Naive thymus-derived CD4-positive, alpha-beta T cell (primary cell): Measurements from ENCODE around the gene GPRC5D. TPM values are rescaled to one million over a fixed set of nuclear protein-coding genes. Genes with fewer than 3 reads are reported as not detected.

Source experiments
- ATAC-seq: fragments of 150-1000 bp; cut with Tn5 transposase; 2 replicates; pipeline ENCODE4 v1.10.0; 2021; ENCODE audit warnings: mild to moderate bottlenecking, moderate library complexity
- CTCF ChIA-PET: fragments of 350-600 bp; sonication (Branson Sonifier 250); formaldehyde crosslinking; loops from one replicate; lab custom pipeline; 2021; ENCODE audit warnings: antibody characterized with exemption; lab: Charles Lee
- POLR2A ChIA-PET: fragments of 350-600 bp; sonication (Branson Sonifier 250); formaldehyde crosslinking; loops from one replicate; lab custom pipeline; 2021; ENCODE audit warnings: antibody characterized with exemption, inconsistent platforms; lab: Charles Lee
- DNase-seq, 9 donors: peaks; one replicate each; pipeline versions ENCODE4 v3.0.0 to v3.0.0-alpha.2; 2020 to 2022; ENCODE audit warnings: mixed read lengths in 1 of 9
- H3K27ac ChIP-seq: one replicate; pipeline ENCODE4 v1.7.0; 2013; ENCODE audit warnings: mild to moderate bottlenecking, low read depth, low read length, moderate library complexity
- H3K27me3 ChIP-seq, 2 donors: one replicate each; pipeline ENCODE4 v1.7.0; 2013; ENCODE audit warnings: low read length in 2 of 2, mild to moderate bottlenecking in 2 of 2, moderate library complexity in 2 of 2; ENCODE audit not compliant: control insufficient read depth in 2 of 2, insufficient read depth in 2 of 2
- H3K36me3 ChIP-seq, 3 experiments: 1 replicate in 2 of 3; 2 replicates in 1 of 3; pipeline ENCODE4 v1.7.0; 2013; ENCODE audit warnings: low read length in 3 of 3, mild to moderate bottlenecking in 3 of 3, moderate library complexity in 1 of 3; ENCODE audit not compliant: insufficient read depth in 3 of 3, control insufficient read depth in 2 of 3
- H3K4me1 ChIP-seq, 2 donors: one replicate each; pipeline ENCODE4 v1.7.0; 2013; ENCODE audit warnings: low read length in 2 of 2, mild to moderate bottlenecking in 2 of 2, moderate library complexity in 1 of 2; ENCODE audit not compliant: control insufficient read depth in 2 of 2, insufficient read depth in 2 of 2
- H3K4me3 ChIP-seq: 2 replicates; pipeline ENCODE4 v1.7.0; 2013; ENCODE audit warnings: mild to moderate bottlenecking, low read length
- H3K9me3 ChIP-seq, 3 experiments: 1 replicate in 2 of 3; 2 replicates in 1 of 3; pipeline ENCODE4 v1.7.0; 2013; ENCODE audit warnings: low read length in 3 of 3; ENCODE audit not compliant: control insufficient read depth in 2 of 3
- H3K27ac Mint-ChIP-seq, 9 donors: one replicate each; pipeline ENCODE4 v1.8.0; 2020 to 2022; ENCODE audit warnings: mixed read lengths in 9 of 9, mild to moderate bottlenecking in 8 of 9, moderate library complexity in 5 of 9, inconsistent platforms in 2 of 9
- H3K27me3 Mint-ChIP-seq, 5 donors: one replicate each; pipeline ENCODE4 v1.8.0; 2021 to 2022; ENCODE audit warnings: mixed read lengths in 5 of 5, mild to moderate bottlenecking in 1 of 5
- H3K36me3 Mint-ChIP-seq, 5 donors: one replicate each; pipeline ENCODE4 v1.8.0; 2020 to 2022; ENCODE audit warnings: mixed read lengths in 5 of 5, mild to moderate bottlenecking in 3 of 5, inconsistent platforms in 1 of 5
- H3K4me1 Mint-ChIP-seq, 7 donors: one replicate each; pipeline ENCODE4 v1.8.0; 2020 to 2022; ENCODE audit warnings: mixed read lengths in 7 of 7, mild to moderate bottlenecking in 3 of 7, inconsistent platforms in 1 of 7
- H3K4me3 Mint-ChIP-seq, 10 donors: one replicate each; pipeline ENCODE4 v1.8.0; 2020 to 2022; ENCODE audit warnings: mild to moderate bottlenecking in 10 of 10, mixed read lengths in 10 of 10, moderate library complexity in 6 of 10, inconsistent platforms in 2 of 10
- H3K9me3 Mint-ChIP-seq, 11 donors: one replicate each; pipeline ENCODE4 v1.8.0; 2020 to 2022; ENCODE audit warnings: mixed read lengths in 11 of 11, mild to moderate bottlenecking in 4 of 11, inconsistent platforms in 1 of 11, moderate library complexity in 1 of 11
- intact Hi-C, 2 donors: fragments of 100-400 bp; cut with micrococcal nuclease; formaldehyde crosslinking; loops; one replicate each; pipeline ENCODE4 v1.15.1; 2023
- polyA plus RNA-seq, 2 donors: library from polyadenylated mRNA; unstranded; fragments of 300-500 nt; fragmentation: Illumina TruSeq; gene quantifications; one replicate each; pipeline ENCODE4 v1.2.3, GENCODE V29; 2021
- total RNA-seq, 6 experiments: library from RNA in 5 of 6; stranded (reverse) in 5 of 6; gene quantifications; 1 replicate in 5 of 6; 2 replicates in 1 of 6; pipeline ENCODE4 v1.2.3 and lab custom pipeline; 2021 to 2026

Gene GPRC5D
- total and polyA plus RNA-seq, 7 experiments from 2014 or later = 0.29 to 0.83 TPM; not detected in 5

DNA sequence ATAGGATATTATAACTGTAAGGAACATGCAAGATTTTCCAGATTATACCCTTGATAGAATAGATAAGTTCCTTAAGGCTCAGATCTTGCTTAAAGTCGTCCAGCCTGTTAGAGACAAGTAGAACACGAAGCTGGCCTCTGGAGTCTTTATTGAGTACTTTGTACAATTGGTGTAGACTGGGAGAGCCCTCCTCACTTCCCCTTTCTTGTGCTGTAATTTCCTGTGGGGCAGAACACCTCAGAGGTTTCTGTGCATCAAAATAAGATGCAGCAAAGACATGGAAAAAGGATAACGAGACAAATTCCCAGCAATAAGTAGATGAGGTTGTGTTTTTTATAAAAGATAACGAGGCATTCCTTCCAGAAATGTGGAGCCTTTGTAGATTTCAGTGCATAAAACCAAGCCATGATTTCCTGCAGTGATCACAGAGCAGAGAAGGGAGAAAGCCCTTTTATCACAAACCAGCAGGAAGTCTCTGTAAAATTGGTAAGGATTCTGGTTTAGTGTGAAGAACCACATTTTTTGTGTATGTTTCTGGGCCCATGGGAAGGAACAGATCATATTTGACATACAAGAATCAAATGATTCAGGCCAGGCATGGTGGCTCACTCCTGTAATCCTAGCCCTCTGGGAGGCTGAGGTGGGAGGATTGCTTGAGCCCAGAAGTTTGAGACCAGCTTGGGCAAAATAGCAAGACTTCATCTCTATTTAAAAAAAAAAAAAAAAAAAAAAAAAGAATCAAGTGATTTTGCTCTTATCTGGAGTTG is 42.6 kb downstream of the GPRC5D start:
- Histone ChIP-seq H3K27ac (no peak overlapping the region), H3K4me3 (no peak overlapping the region), H3K27me3 (no peaks in the 10 kb centered on the region), H3K4me1 (peaks cover 0 to 14% of the 10 kb centered on the region in 2 donors), H3K9me3 (no peaks in the 10 kb centered on the region), H3K36me3 (no peaks in the 10 kb centered on the region)
- Mint-ChIP-seq H3K4me1 (peaks cover 17 to 25% (median 22%) of the 10 kb centered on the region in 7 donors), H3K27ac (peak overlapping the region; percentile 10 to 91 (median 50)), H3K4me3 (peak overlapping the region in 8 of 10 donors; percentile 1 to 69 (median 48)), H3K9me3 (no peaks in the 10 kb centered on the region), H3K36me3 (no peaks in the 10 kb centered on the region), H3K27me3 (peaks cover 0 to 13% (median 0%) of the 10 kb centered on the region in 5 donors)
- intact Hi-C loops = no loop called here
- DNase-seq = peak in 1 of 9 donors; percentile 6
- ATAC-seq = peak; percentile 44
- ChIA-PET POLR2A (no interaction called here), CTCF (interaction anchor here (0.9 kb wide), 1 partner anchor 302 kb away, joined by 3 read pairs; no protein-coding TSS in a partner anchor)

GRCh38 chr12:12908711-12909110 is 43.3 kb downstream of the GPRC5D start:
- intact Hi-C loops = no loop called here
- H3K27me3 Mint-ChIP-seq = peaks cover 0 to 13% (median 0%) of the 10 kb centered on the region in 5 donors
- H3K4me1 ChIP-seq = peaks cover 0 to 14% of the 10 kb centered on the region in 2 donors
- H3K9me3 Mint-ChIP-seq = no peaks in the 10 kb centered on the region
- H3K9me3 ChIP-seq = no peaks in the 10 kb centered on the region
- H3K27me3 ChIP-seq = no peaks in the 10 kb centered on the region
- H3K27ac ChIP-seq = no peak overlapping the region
- ChIA-PET CTCF (no interaction called here), POLR2A (no interaction called here)
- peaks cover 17 to 25% (median 21%) of the 10 kb centered on the region in 7 donors for H3K4me1 Mint-ChIP-seq
- no peaks in the 10 kb centered on the region for H3K36me3 Mint-ChIP-seq
- ATAC-seq (no peak), DNase-seq (no peak)
- peak overlapping the region in 1 of 9 donors; percentile 28 for H3K27ac Mint-ChIP-seq
- H3K4me3 Mint-ChIP-seq = peak overlapping the region in 1 of 10 donors; percentile 20
- no peak overlapping the region for H3K4me3 ChIP-seq
- no peaks in the 10 kb centered on the region for H3K36me3 ChIP-seq

GRCh38 chr12:12908252-12908651 is 43.7 kb downstream of the GPRC5D start:
- Mint-ChIP-seq H3K27me3 (peaks cover 0 to 13% (median 0%) of the 10 kb centered on the region in 5 donors), H3K4me3 (no peak overlapping the region), H3K27ac (peak overlapping the region in 2 of 9 donors; percentile 36 to 64), H3K9me3 (no peaks in the 10 kb centered on the region), H3K4me1 (peaks cover 17 to 25% (median 21%) of the 10 kb centered on the region in 7 donors), H3K36me3 (no peaks in the 10 kb centered on the region)
- H3K27ac ChIP-seq = no peak overlapping the region
- H3K4me1 ChIP-seq = peaks cover 0 to 14% of the 10 kb centered on the region in 2 donors
- DNase-seq = no peak
- ChIA-PET POLR2A (no interaction called here), CTCF (no interaction called here)
- H3K36me3 ChIP-seq = no peaks in the 10 kb centered on the region
- ATAC-seq = no peak
- no peak overlapping the region for H3K4me3 ChIP-seq
- intact Hi-C loops = no loop called here
- H3K27me3 ChIP-seq = no peaks in the 10 kb centered on the region
- H3K9me3 ChIP-seq = no peaks in the 10 kb centered on the region

DNA sequence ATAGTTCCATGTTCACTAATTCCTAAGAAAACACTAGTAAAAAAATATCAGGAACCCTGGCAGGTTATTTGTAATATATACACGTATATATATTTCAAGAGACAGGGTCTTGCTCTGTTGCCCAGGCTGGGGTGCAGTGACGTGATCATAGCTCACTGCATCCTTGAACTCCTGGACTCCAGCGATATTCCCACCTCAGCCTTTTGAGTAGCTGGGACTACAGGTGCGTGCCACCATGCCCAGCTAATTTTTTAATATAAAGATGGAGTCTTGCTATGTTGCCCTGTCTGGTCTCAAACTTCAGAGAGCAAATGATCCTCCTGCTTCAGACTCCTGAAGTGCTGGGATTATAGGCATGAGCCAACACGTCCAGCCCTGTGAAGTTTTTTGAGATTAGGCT is 44.4 kb downstream of the GPRC5D start:
- DNase-seq = no peak
- ATAC-seq = no peak
- Mint-ChIP-seq H3K4me1 (peaks cover 17 to 25% (median 21%) of the 10 kb centered on the region in 7 donors), H3K27me3 (peaks cover 0 to 13% (median 0%) of the 10 kb centered on the region in 5 donors), H3K27ac (no peak overlapping the region), H3K9me3 (no peaks in the 10 kb centered on the region), H3K36me3 (no peaks in the 10 kb centered on the region), H3K4me3 (no peak overlapping the region)
- POLR2A ChIA-PET = no interaction called here
- no peaks in the 10 kb centered on the region for H3K27me3 ChIP-seq
- H3K27ac ChIP-seq = no peak overlapping the region
- H3K36me3 ChIP-seq = no peaks in the 10 kb centered on the region
- no peak overlapping the region for H3K4me3 ChIP-seq
- intact Hi-C loops = no loop called here
- no peaks in the 10 kb centered on the region for H3K9me3 ChIP-seq
- peaks cover 0 to 14% of the 10 kb centered on the region in 2 donors for H3K4me1 ChIP-seq
- CTCF ChIA-PET = interaction anchor here (0.6 to 0.7 kb wide), 2 partner anchors 8 to 69 kb away, joined by 3 read pairs; no protein-coding TSS in a partner anchor

DNA sequence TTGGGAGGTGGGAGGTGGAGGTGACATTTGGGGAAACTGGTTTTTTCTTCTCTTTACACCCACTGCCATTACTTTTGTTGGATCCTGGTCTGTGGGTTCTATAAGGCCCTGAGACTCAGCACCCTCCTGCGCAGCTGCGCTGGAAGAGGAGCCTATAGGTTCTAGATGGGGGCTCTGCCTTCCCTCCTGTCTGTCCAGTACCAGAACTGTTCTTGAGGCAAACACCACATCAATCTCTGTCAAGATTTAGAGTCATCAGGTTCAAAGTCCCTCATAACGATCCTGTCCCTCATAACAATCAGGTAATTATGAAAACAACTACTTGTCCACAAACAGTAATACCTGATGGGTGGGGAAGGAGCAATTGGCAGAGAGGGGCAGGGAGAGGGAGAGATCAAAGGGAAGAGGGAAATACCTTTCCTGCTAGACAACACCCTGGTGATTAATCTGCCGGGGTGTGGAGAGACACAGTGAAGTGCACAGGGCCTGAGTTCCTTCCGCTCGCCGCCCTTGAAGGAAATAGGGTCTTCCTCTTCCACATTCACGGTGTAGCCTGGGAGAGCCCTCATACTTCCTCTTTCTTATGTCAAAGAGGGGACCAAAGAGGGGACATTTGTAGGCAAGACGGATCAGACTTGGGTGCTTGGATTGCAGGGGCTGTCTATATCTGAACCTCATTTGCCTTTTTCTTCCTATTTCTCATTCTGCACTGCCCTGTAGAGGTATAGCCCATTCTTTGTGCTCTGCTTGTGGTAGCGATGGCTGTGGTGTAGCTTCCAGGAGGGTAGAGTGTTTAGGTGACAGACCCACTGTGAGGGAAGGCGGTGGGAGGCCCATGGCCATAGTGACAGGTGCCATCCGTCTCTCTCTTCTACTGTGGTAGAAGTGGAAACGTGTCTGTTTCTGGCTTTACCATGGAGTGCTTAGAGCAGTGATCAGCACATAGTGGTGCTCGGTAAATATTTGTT is 48.0 kb downstream of the GPRC5D start:
- Mint-ChIP-seq H3K4me3 (no peak overlapping the region), H3K4me1 (peaks cover 2 to 12% (median 4%) of the 10 kb centered on the region in 7 donors), H3K27ac (no peak overlapping the region), H3K9me3 (peaks cover 0 to 2% (median 0%) of the 10 kb centered on the region in 11 donors), H3K27me3 (peaks cover 0 to 10% (median 0%) of the 10 kb centered on the region in 5 donors), H3K36me3 (no peaks in the 10 kb centered on the region)
- DNase-seq (no peak), ATAC-seq (no peak)
- H3K27ac ChIP-seq = no peak overlapping the region
- no peaks in the 10 kb centered on the region for H3K9me3 ChIP-seq
- intact Hi-C loops = no loop called here
- ChIA-PET CTCF (interaction anchor here (0.6 kb wide), 1 partner anchor 331 kb away, joined by 3 read pairs; no protein-coding TSS in a partner anchor), POLR2A (no interaction called here)
- no peaks in the 10 kb centered on the region for H3K27me3 ChIP-seq
- H3K36me3 ChIP-seq = no peaks in the 10 kb centered on the region
- no peaks in the 10 kb centered on the region for H3K4me1 ChIP-seq
- H3K4me3 ChIP-seq = no peak overlapping the region

DNA sequence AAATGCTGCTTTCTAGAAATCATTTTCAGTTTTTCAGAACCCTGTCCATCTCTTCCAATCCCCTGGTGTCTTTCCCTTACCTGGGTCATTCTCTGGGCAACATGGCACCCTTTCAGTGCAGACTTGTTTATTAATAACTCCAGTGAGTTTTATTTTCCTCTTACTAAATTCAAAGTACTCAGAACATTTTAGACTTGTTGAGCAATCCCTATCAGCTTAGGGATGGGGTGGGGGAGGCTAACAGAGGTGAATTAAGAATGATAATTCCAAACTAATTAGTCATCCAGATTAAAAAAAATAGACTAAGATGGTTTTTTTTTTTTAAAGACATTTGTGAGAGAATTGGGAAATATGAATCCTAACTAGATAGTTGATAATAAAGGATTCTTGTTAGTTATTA is 49.9 kb downstream of the GPRC5D start:
- H3K4me1 Mint-ChIP-seq = peaks cover 0 to 11% (median 0%) of the 10 kb centered on the region in 7 donors
- no peak overlapping the region for H3K4me3 ChIP-seq
- peak overlapping the region in 1 of 9 donors; percentile 41 for H3K27ac Mint-ChIP-seq
- H3K27ac ChIP-seq = no peak overlapping the region
- intact Hi-C loops = no loop called here
- H3K4me3 Mint-ChIP-seq = no peak overlapping the region
- H3K36me3 Mint-ChIP-seq = no peaks in the 10 kb centered on the region
- no peaks in the 10 kb centered on the region for H3K4me1 ChIP-seq
- DNase-seq (no peak), ATAC-seq (no peak)
- peaks cover 0 to 11% (median 4%) of the 10 kb centered on the region in 5 donors for H3K27me3 Mint-ChIP-seq
- no peaks in the 10 kb centered on the region for H3K27me3 ChIP-seq
- H3K36me3 ChIP-seq = no peaks in the 10 kb centered on the region
- H3K9me3 ChIP-seq = no peaks in the 10 kb centered on the region
- ChIA-PET CTCF (no interaction called here), POLR2A (no interaction called here)
- peaks cover 0 to 2% (median 0%) of the 10 kb centered on the region in 11 donors for H3K9me3 Mint-ChIP-seq
